Stimulated activated CD4-positive, alpha-beta T cell treated with anti-CD3 and anti-CD28 coated beads, Interleukin-1b, Interleukin-23, amount 100 ng/mL, for 1 hour (primary cell): ENCODE results near the gene AAK1.

Source experiments
- DNase-seq, 2 donors: peaks; one replicate each; pipeline ENCODE4 v3.0.0-alpha.2; 2020; ENCODE audit warnings: low read depth in 2 of 2

The AAK1 gene

DNA sequence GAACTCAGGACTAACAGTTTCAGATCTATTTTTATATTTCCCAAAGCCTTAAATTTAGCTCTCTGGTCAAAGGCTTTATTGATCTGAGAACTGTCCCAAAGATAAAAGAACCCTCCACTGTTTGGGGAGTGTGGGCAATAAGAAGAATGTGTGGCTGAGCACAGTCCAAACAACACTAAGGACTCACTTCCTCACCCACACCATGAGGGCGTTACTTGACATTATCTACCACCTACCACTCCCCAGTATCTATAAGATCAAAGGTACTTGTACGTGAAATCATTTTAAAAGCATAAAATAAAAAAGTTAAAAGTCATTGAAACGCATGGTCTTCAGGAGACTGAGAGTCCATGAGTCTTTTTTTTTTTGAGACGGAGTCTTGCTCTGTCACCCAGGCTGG is 151.7 kb downstream of the AAK1 start:
- no peak for DNase-seq

DNA sequence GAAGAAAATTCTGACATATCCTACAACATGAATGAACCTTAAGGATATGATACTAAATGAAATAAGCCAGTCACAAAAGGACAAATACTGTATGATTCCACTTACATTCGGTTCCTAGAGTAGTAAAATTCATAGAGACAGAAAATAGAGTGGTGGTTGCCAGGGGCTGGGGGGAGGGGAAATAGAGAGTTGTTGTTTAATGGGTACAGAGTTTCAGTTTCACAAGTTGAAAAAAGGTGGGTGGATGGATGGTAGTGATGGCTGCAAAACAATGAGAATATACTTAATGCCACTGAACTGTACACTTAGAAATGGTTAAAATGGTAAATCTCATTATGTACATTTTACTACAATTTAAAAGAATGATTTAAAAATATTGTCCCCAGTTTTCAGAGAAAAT is 153.1 kb downstream of the AAK1 start:
- no peak for DNase-seq

DNA sequence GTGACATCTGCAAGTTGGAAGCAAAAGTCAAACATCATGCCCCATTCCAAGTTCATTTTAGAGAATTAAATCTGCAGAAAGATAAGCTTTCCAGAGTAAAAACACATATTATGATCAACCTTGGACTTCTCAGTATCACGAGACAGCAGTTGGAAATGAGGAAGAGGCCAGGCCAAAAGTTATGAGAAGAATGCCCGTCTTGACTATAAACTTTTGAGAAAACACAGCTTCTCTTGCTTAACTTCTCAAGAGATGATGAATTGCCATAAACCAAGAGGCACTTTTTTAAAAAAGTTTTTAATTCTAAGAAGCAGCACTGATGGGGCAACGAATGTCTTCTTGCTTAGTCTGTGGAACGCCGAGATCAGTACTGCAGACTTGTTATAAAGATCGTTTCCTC is 153.7 kb downstream of the AAK1 start:
- DNase-seq = no peak

DNA sequence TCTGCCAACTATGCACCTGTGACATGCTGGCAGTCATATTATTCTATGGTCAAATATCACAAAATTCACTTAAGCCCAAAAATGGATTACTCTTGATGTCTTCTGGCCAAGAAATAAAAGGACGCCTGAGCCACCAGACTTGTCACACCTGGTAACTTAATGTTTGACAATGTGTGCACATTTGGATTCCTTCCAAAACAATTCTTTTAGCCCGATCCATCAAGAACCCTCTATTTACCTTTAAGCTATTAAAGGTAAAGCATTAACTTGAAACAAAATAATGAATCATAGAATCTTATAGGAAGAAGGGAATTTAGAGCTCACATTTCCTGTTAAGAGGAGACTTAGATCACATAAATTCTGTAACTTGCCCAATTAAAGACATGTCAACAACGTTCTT is 159.8 kb downstream of the AAK1 start:
- DNase-seq = no peak

DNA sequence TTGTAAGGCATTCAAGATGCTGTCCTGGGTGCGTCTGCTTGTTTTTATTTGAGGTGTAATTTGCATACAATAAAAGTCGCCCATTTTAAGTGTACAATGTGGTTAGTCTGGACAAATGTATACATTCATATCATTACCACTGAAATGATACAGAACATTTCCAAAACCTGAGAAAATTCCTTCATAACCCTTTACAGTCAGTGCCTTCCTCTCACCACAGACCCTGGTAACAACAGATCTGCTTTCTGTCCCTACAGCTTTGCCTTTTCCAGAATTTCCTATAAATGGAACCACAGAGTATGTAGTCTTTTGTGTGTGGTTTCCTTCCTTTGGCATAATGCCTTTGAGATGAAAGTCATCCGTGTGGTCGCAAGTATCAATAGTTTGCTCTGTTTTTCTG is 160.5 kb downstream of the AAK1 start:
- no peak for DNase-seq

DNA sequence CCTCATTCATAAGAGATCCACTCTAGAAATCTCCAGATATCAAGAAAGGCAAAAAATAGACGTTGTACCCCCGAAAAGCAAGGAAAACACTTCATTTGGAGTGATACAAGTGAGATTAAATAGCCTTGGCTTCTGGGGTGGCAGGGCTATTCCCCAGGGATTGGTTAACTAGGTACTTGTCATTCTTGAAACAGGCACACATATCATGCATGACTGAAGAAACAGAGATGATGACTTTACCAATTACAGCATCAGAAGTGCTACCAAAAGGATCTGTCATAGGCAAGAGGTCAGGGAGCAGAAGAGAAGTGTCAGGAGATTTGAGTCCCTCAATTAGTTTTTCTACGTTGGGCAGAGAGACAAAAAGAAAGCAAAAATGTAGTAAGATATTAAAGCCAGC is 161.1 kb downstream of the AAK1 start:
- no peak for DNase-seq

DNA sequence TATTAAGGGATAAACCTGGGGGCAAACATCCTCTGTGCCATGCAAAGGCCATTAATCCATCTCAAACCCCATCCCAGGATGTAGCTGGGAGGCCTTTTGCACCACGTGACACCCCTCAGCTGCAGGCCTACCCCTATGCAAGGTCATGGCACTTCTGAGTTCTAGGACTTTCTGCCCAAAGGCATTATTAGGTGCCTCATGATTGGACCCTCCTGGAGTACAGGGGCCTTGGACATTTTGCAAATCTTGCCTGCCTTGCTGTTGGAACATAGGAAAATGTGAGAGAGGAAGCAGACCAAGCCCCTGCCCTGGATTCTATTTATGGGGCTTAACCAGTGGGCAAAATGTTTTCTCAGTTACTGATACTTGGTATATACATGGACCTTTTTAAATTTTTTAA is 162.1 kb downstream of the AAK1 start:
- no peak for DNase-seq

DNA sequence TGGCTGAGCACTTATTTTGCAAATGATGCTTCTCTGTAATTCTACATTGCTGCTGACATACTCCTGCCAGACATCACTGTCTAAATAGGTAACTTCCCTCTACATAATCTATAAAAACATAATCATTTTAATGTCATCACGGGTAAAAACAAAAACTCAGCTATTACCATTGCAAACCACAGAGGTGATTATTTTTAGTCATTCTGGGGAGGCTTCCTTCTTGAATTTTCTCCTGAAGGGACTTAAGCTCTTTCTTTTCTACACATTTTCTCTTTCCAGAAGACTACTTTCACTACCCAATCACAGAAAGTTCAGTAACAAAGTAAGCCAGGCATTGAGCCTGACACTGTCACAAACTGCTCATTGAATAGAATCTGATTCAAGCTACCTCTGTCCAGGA is 165.9 kb downstream of the AAK1 start:
- DNase-seq = no peak

DNA sequence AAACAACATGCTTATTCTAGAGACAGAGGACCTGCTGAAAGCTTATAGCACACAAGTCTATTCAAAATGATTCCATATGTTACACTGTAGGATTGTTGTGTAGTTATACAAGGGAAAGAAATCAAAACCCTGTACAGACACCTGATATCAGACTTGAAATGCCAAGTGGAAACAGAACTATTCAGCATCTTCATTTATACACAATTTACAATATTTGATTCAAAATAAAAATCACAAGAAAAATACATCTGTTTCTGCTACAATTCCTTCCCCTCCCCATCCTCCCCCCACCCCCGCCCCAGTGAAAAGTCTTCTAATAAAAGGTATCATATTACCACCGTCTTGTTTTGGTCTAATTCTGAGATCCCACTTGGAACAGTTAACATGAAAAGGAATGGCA is 168.9 kb downstream of the AAK1 start:
- no peak for DNase-seq

DNA sequence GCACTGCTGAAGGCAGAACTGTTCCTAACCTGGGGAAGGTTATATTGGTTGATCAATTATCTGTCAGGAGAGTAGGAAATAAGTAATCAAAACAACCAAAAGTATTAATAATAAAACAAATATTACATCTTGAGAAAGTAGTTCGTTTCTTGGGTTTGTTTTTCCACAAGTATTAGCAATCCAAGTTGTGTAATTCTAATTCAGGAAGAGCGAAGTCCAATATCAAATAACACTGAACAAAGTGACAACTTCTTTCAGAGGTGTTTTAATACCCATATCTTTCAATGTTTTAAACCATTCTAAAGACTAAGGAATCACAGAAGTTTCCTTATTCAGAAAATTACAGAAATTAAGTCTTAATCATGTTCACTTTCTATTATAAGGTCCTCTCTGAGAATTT is 171.7 kb downstream of the AAK1 start:
- DNase-seq = no peak

DNA sequence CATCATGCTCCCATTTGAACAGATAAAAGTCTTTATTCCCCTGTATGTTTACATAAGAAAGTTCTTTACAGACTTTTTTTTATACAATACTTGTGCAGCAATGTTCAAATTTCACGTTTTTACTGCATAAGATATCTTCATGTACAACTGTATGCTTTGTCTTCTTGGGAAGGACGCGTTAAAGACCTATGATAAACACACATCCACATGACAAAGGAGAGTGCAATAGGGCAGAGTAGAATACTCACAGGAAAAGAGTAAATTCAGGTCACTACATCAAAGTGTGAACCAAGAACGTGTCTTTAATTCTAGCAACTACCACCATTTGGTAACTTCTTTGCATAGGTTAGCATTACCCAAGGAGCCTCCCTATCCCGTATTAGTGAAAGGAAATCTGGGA is 172.6 kb downstream of the AAK1 start:
- DNase-seq = no peak

DNA sequence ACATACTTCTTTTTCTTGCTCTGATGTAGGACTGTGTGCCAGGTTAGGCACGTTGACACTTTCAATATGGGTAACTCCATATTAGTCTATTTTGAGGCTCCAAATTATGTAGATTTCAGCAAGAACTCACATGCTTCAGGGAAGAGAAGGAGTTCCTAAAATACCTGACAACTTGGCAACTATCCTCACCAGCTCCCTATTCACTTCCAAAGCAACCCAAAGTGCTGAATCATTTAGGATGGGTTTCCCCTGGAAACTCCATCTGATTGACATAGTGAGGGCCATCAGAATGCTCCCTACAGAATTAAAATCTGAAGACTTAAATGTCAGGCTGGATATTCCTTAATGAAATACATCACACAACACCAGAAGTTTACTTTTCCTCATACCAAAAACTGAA is 173.8 kb downstream of the AAK1 start:
- DNase-seq = no peak

DNA sequence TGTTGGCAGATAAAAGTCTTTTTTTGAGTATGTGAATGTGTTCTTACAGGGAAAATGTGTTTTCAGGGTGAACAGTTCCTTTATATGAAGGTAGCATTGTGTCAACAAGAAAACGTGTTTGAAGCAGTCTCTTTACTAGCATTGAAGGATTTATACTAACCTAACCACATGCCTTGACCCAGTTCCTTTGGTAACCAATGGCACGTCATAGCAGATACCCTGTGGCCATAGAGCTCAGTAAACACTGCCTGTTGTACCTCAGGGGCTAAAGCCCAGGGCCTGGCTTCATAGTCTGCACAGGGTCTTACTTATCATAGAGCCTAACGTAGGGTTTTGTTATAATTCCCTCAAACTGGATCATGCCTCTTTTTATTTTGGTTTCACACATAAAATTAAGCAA is 174.2 kb downstream of the AAK1 start:
- DNase-seq = no peak

DNA sequence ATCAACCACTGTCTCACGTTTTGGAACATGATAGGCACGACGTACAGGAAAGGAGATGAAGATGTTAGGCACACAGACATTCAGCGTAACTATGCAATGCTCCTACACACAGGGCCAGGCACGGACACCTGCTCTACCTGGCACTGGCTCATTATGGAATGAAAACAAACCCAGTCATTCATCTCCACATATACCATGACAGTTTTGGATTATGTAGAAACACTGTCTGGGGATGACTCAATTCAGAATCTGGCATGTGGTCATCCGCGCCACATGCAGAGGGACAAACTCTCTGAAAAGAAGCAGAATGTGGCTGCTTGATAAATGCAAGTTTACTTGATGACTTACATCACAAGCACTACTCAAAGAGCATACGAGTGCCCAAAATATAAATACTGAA is 176.8 kb downstream of the AAK1 start:
- DNase-seq = no peak

DNA sequence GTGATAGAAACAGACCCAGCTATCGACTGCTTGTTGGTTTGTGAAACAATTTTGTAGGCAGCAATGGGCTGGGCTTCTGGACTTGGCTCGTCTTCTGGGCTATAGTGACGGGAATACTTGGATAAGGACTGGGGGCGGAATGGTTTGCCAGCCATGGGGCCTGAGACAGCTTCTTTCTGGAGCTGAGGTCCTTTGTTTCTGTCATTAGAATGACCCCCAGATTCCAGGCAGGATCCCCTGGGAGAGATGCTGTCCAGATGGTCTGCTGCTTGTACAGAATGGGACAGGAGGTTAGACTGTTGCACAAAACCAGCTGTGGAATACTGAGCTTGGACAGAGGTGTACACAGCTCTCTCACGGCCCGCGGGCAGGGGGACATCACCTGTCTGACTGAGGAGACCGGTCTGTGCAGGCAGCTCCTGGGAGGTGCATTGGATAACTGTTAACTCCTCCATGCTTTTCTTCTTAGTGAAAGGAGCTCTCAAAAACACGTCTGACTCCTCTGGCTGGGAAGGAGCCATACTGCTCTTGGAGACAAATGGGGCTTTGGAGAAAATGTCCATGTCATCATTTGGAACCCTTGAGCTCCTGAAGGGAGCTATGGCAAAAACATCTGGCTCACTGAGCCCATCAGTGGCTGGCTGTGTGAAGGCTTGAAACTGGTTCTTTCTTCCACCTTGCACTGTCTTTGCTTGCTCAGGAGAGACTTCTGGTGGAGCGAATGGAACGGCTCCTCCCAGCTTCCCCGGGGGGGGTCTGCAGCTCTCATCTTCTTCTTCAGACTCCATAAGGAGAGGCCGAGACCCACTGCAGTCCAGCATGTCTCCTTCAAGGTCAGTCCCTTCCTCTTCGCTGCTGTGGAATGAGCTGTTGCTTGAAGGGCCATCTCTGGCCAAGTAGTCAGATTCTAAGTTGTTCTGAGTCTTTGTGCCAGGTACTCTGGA is 177.8 kb downstream of the AAK1 start:
- no peak for DNase-seq

DNA sequence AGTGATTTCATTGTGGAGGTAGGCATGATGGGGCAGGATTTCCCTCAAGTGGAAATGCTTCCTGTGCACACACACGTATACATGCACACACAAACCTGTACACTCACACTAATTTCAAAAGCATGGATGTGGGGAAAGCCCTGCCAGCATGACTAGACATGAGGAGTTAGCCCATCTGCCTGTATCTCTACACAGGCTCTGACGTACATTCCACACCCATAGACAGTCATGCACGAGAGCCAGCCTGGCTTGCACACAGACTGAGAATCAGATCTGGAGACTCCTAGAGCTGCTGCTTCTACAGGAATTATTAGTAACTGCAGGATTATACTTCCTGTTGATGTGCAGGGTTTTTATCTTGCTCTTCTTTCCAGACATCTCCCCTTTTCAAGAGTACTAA is 179.0 kb downstream of the AAK1 start:
- no peak for DNase-seq

DNA sequence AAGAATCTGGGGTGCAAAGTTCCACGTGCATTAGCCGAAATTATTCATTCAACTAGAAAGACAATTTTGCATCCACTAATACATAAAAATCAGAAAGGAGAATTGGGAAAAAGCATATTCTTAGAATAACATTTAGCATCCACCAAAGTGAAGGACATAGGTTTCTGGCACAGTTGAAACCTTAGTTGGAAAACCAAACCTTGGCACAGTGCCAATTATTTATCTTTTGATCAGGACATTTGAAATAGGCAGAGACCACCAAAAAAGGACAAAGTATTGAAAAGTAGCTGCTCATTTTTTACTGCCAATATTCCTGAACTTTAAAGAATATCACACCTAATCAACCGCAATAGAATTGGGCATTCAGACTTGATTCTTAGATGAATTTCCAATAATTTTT is 180.8 kb downstream of the AAK1 start:
- no peak for DNase-seq

DNA sequence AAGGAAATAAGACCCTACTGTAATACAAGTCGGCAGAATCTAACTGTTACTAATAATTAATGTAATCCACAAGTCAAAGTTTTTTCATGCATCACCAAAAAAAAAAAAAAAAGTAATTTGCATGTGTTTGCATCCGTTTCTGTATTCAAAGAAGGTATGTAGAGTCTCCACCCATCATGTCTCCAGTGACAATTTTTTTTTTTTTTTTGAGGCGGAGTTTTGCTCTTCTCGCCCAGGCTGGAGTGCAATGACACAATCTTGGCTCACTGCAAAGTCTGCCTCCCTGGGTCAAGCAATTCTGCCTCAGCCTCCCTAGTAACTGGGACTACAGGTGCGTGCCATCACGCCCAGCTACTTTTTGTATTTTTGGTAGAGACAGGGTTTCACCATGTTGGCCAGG is 182.1 kb downstream of the AAK1 start:
- no peak for DNase-seq

DNA sequence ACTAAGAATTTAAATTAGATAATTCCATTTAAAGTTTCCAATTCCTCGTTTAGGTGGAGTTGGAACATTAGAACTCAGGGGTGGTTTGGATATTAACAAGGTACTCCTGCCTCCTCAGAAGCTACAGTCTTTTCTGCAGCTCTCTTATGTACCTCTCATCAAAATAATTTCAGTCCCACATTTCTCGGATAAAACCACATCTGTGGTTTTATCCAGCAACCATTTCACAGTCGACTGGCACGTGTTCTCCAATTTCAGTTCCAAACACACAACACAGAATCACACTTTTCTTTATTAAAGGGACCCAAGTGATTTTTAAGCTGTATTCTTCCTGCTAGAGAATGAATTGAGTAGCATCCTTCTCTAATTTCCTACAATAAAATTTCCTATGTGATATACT is 183.6 kb downstream of the AAK1 start:
- no peak for DNase-seq

DNA sequence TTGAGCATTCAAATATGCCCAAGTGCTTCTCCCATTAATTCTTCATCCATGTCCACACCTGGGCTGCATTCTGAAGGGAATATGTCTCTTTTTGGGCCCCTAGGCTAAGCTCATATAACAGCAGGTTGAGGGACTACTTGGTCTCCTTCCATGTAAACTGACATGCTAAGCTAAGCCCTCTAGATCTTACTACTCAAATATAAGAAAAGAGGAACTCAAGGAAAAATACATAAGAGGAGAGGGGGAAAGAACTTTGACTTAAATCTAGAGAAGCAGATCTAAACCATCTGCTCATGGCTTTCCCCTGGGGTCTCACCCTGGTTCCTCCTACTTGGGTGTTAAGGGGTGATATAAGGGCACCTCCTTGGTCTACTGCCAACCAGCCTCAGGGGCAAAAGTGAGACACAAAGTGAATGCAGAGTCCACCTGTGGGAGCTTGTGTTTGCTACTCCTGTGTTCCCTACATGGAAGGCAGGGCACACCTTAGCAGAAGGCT is 186.5 kb downstream of the AAK1 start:
- DNase-seq = no peak

DNA sequence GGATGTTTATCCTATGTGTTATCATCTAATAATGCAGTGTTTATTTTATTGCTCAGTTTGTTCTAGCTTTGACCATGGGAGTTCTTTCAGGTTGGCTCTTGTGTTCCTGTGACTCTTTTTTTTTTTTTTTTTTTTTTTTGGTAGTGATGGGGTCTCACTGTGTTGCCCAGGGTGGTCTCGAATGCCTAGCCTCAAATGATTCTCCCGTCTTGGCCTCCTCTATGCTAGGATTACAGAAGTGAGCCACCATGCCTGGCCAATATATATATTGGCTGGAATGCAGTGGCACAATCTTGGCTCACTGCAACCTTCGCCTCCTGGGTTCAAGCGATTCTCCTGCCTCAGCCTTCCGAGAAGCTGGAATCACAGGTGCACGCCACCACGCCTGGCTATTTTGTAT is 187.4 kb downstream of the AAK1 start:
- no peak for DNase-seq

DNA sequence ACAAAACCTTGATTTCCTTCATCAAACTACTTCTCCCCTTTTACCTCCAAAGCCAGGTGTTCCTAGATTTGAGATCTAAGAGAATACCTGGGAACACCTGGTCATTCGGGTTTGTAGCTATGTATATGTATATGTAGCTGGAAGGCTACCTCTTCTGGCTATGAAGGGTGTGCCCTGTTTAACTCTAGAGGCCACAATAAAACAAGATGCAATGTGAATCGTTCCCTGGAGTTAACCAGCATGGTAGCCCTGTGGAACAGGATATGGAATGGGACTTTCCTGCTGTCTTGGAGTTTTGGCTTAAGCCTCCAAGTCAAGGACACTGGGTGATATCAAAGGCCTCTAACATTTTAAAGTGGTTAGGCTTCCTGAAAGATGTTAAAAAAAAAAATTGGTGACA is 188.6 kb downstream of the AAK1 start:
- DNase-seq = no peak

DNA sequence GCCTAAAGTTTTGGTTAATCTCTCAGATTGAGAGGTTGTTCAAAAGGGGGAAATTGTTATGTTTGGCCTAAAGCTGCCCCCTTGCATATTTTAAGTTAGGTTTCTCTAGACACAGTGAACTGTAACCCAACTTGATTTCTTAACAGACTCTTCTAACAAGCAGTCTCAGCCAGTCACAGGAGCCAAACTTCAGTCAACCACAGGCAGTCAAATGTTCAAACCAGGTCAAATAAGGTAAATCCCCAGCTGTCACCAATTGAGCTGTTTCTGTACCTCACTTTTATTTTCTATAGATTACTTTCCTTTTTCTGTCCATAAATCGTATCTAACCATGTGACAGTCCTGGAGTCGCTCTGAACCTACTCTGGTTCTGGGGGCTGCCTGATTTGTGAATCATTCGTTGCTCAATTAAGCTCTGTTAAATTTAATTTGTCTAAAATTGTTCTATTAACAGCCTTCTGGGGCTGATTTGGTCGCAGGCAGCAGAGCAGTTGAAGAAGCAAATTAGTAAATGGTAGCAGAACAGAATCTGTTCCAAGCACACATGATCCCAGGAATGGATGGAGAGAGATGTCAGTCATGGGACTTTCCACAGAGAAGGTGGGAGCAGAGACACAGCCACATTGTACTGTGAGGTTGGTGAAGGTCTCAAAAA is 189.9 kb downstream of the AAK1 start:
- no peak for DNase-seq
